Naive thymus-derived CD4-positive, alpha-beta T cell (primary cell): ENCODE data around the gene LYPLAL1. TPM values are rescaled to one million over a fixed set of nuclear protein-coding genes. Genes with fewer than 3 reads are reported as not detected.

Experiments
- ATAC-seq: fragments of 150-1000 bp; cut with Tn5 transposase; 2 replicates; pipeline ENCODE4 v1.10.0; 2021; ENCODE audit warnings: mild to moderate bottlenecking, moderate library complexity
- CTCF ChIA-PET: fragments of 350-600 bp; sonication (Branson Sonifier 250); formaldehyde crosslinking; loops from one replicate; lab custom pipeline; 2021; ENCODE audit warnings: antibody characterized with exemption; lab: Charles Lee
- POLR2A ChIA-PET: fragments of 350-600 bp; sonication (Branson Sonifier 250); formaldehyde crosslinking; loops from one replicate; lab custom pipeline; 2021; ENCODE audit warnings: antibody characterized with exemption, inconsistent platforms; lab: Charles Lee
- DNase-seq, 9 donors: peaks; one replicate each; pipeline versions ENCODE4 v3.0.0 to v3.0.0-alpha.2; 2020 to 2022; ENCODE audit warnings: mixed read lengths in 1 of 9
- H3K27ac ChIP-seq: one replicate; pipeline ENCODE4 v1.7.0; 2013; ENCODE audit warnings: mild to moderate bottlenecking, low read depth, low read length, moderate library complexity
- H3K27me3 ChIP-seq, 2 donors: one replicate each; pipeline ENCODE4 v1.7.0; 2013; ENCODE audit warnings: low read length in 2 of 2, mild to moderate bottlenecking in 2 of 2, moderate library complexity in 2 of 2; ENCODE audit not compliant: control insufficient read depth in 2 of 2, insufficient read depth in 2 of 2
- H3K36me3 ChIP-seq, 3 experiments: 1 replicate in 2 of 3; 2 replicates in 1 of 3; pipeline ENCODE4 v1.7.0; 2013; ENCODE audit warnings: low read length in 3 of 3, mild to moderate bottlenecking in 3 of 3, moderate library complexity in 1 of 3; ENCODE audit not compliant: insufficient read depth in 3 of 3, control insufficient read depth in 2 of 3
- H3K4me1 ChIP-seq, 2 donors: one replicate each; pipeline ENCODE4 v1.7.0; 2013; ENCODE audit warnings: low read length in 2 of 2, mild to moderate bottlenecking in 2 of 2, moderate library complexity in 1 of 2; ENCODE audit not compliant: control insufficient read depth in 2 of 2, insufficient read depth in 2 of 2
- H3K4me3 ChIP-seq: 2 replicates; pipeline ENCODE4 v1.7.0; 2013; ENCODE audit warnings: mild to moderate bottlenecking, low read length
- H3K9me3 ChIP-seq, 3 experiments: 1 replicate in 2 of 3; 2 replicates in 1 of 3; pipeline ENCODE4 v1.7.0; 2013; ENCODE audit warnings: low read length in 3 of 3; ENCODE audit not compliant: control insufficient read depth in 2 of 3
- H3K27ac Mint-ChIP-seq, 9 donors: one replicate each; pipeline ENCODE4 v1.8.0; 2020 to 2022; ENCODE audit warnings: mixed read lengths in 9 of 9, mild to moderate bottlenecking in 8 of 9, moderate library complexity in 5 of 9, inconsistent platforms in 2 of 9
- H3K27me3 Mint-ChIP-seq, 5 donors: one replicate each; pipeline ENCODE4 v1.8.0; 2021 to 2022; ENCODE audit warnings: mixed read lengths in 5 of 5, mild to moderate bottlenecking in 1 of 5
- H3K36me3 Mint-ChIP-seq, 5 donors: one replicate each; pipeline ENCODE4 v1.8.0; 2020 to 2022; ENCODE audit warnings: mixed read lengths in 5 of 5, mild to moderate bottlenecking in 3 of 5, inconsistent platforms in 1 of 5
- H3K4me1 Mint-ChIP-seq, 7 donors: one replicate each; pipeline ENCODE4 v1.8.0; 2020 to 2022; ENCODE audit warnings: mixed read lengths in 7 of 7, mild to moderate bottlenecking in 3 of 7, inconsistent platforms in 1 of 7
- H3K4me3 Mint-ChIP-seq, 10 donors: one replicate each; pipeline ENCODE4 v1.8.0; 2020 to 2022; ENCODE audit warnings: mild to moderate bottlenecking in 10 of 10, mixed read lengths in 10 of 10, moderate library complexity in 6 of 10, inconsistent platforms in 2 of 10
- H3K9me3 Mint-ChIP-seq, 11 donors: one replicate each; pipeline ENCODE4 v1.8.0; 2020 to 2022; ENCODE audit warnings: mixed read lengths in 11 of 11, mild to moderate bottlenecking in 4 of 11, inconsistent platforms in 1 of 11, moderate library complexity in 1 of 11
- intact Hi-C, 2 donors: fragments of 100-400 bp; cut with micrococcal nuclease; formaldehyde crosslinking; loops; one replicate each; pipeline ENCODE4 v1.15.1; 2023
- polyA plus RNA-seq, 2 donors: library from polyadenylated mRNA; unstranded; fragments of 300-500 nt; fragmentation: Illumina TruSeq; gene quantifications; one replicate each; pipeline ENCODE4 v1.2.3, GENCODE V29; 2021
- total RNA-seq, 6 experiments: library from RNA in 5 of 6; stranded (reverse) in 5 of 6; gene quantifications; 1 replicate in 5 of 6; 2 replicates in 1 of 6; pipeline ENCODE4 v1.2.3 and lab custom pipeline; 2021 to 2026

LYPLAL1 gene
- total and polyA plus RNA-seq, 7 experiments from 2014 or later = 12.2 to 33.0 (median 20.9) TPM

DNA sequence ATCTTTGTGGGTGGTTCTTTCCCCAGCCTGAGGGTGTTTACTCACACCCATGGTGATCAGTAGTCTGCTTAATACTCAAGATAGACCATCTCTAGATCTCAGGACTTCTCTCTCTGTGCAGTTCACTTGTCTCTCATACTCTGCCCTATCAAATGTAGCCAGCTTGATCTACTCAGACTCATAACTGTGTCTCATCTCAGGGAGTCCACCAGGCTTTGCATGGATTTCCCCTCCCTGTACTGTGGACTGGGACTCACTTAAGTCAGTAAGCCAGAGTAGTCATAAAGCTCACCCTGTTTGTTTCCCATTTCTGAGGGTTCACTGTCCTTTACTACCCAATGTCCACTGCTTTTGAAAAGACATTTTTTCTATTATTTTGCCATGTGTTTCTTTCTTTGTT is 41.8 kb downstream of the LYPLAL1 start:
- intact Hi-C loops = no loop called here

DNA sequence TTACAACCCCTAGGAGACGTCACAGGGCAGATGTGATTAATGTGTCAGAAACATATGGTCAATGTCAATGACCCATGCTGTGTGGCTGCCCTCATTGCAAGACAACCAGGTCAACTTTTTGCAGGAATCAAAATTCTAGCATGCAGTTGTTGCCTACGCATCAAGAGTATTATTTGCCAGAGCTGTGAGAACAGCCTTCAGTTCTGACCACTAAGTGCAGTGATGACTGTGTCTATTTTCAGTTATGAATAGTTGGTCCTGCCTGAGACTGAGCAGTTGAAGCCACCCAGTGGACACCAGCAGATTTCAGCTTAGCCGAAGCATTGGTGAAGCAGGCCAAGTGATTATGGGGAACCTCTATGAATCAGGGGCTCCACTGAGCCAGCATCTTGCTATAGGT is 47.3 kb downstream of the LYPLAL1 start:
- DNase-seq (no peak), ATAC-seq (no peak)
- Mint-ChIP-seq H3K4me1 (no peaks in the 10 kb centered on the region), H3K36me3 (peaks cover 1 to 53% (median 35%) of the 10 kb centered on the region in 5 donors), H3K27ac (no peak overlapping the region), H3K4me3 (no peak overlapping the region), H3K27me3 (no peaks in the 10 kb centered on the region), H3K9me3 (peaks cover 0 to 5% (median 0%) of the 10 kb centered on the region in 11 donors)
- intact Hi-C loops = no loop called here
- Histone ChIP-seq H3K4me3 (no peak overlapping the region), H3K27ac (no peak overlapping the region), H3K4me1 (no peaks in the 10 kb centered on the region), H3K9me3 (no peaks in the 10 kb centered on the region), H3K27me3 (no peaks in the 10 kb centered on the region), H3K36me3 (no peaks in the 10 kb centered on the region)
- POLR2A ChIA-PET = no interaction called here
- CTCF ChIA-PET = no interaction called here

More for the DNA sequence above, 41.8 kb downstream of the LYPLAL1 start:
- no peak for DNase-seq
- Histone ChIP-seq H3K4me1 (no peaks in the 10 kb centered on the region), H3K4me3 (no peak overlapping the region), H3K9me3 (no peaks in the 10 kb centered on the region), H3K27me3 (no peaks in the 10 kb centered on the region), H3K27ac (no peak overlapping the region), H3K36me3 (peaks cover 0 to 6% (median 0%) of the 10 kb centered on the region in 3 experiments)
- no peak for ATAC-seq
- no peak overlapping the region for H3K27ac Mint-ChIP-seq
- peak overlapping the region in 1 of 10 donors; percentile 9 for H3K4me3 Mint-ChIP-seq
- H3K4me1 Mint-ChIP-seq = peaks cover 0 to 7% (median 0%) of the 10 kb centered on the region in 7 donors
- peaks cover 0 to 4% (median 0%) of the 10 kb centered on the region in 11 donors for H3K9me3 Mint-ChIP-seq
- H3K36me3 Mint-ChIP-seq = peaks cover 4 to 72% (median 53%) of the 10 kb centered on the region in 5 donors
- CTCF ChIA-PET = no interaction called here
- POLR2A ChIA-PET = no interaction called here
- H3K27me3 Mint-ChIP-seq = no peaks in the 10 kb centered on the region

DNA sequence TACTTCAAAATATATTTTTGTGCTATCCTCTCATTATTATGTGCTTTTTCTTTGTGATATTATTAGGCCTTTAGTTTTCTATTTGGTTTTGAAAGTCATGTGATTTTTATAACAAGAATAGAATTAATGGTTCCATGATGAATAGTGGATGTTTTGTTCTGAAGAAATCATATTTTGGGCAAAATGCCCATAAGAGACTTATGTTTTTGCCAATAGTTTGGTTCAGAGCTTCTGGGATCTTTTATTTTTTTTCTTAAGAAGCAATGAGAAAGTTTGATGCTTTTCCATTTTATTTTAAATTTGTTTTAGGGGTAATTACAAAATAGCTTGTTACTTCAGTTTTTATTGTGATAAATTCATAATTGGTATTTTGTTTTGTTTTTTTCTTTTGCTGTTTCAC is 49.8 kb downstream of the LYPLAL1 start:
- Histone ChIP-seq H3K9me3 (no peaks in the 10 kb centered on the region), H3K36me3 (no peaks in the 10 kb centered on the region), H3K27me3 (no peaks in the 10 kb centered on the region), H3K27ac (no peak overlapping the region), H3K4me3 (no peak overlapping the region), H3K4me1 (no peaks in the 10 kb centered on the region)
- H3K4me1 Mint-ChIP-seq = no peaks in the 10 kb centered on the region
- no peak overlapping the region for H3K4me3 Mint-ChIP-seq
- ATAC-seq (no peak), DNase-seq (no peak)
- H3K9me3 Mint-ChIP-seq = peaks cover 0 to 5% (median 0%) of the 10 kb centered on the region in 11 donors
- H3K27ac Mint-ChIP-seq = no peak overlapping the region
- CTCF ChIA-PET = no interaction called here
- no peaks in the 10 kb centered on the region for H3K27me3 Mint-ChIP-seq
- intact Hi-C loops = no loop called here
- POLR2A ChIA-PET = no interaction called here
- H3K36me3 Mint-ChIP-seq = peaks cover 1 to 40% (median 15%) of the 10 kb centered on the region in 5 donors

DNA sequence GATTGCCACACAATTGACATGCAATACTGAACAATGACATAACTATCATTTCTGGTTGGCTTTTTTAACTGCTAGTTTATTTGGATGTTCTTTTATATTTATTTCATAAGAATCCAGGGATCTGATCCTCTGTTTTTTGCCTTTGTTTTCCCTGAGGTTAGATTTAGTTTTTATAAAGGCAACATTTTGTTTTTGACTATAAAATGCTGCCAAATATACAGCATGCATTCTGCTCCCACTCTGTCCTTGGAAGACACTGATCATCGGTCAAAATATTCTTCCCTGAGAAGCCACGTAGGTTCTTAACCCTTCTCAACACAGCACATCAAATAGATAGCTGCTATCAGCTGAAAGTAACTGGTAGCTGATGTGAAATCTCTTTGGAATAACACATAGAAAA is 52.5 kb downstream of the LYPLAL1 start:
- H3K27me3 ChIP-seq = no peaks in the 10 kb centered on the region
- H3K4me1 Mint-ChIP-seq = peaks cover 0 to 2% (median 0%) of the 10 kb centered on the region in 7 donors
- H3K36me3 Mint-ChIP-seq = peaks cover 0 to 48% (median 18%) of the 10 kb centered on the region in 5 donors
- ATAC-seq (no peak), DNase-seq (no peak)
- no peaks in the 10 kb centered on the region for H3K9me3 ChIP-seq
- no peak overlapping the region for H3K27ac ChIP-seq
- no peaks in the 10 kb centered on the region for H3K27me3 Mint-ChIP-seq
- peaks cover 0 to 5% (median 0%) of the 10 kb centered on the region in 11 donors for H3K9me3 Mint-ChIP-seq
- H3K36me3 ChIP-seq = no peaks in the 10 kb centered on the region
- no peak overlapping the region for H3K4me3 Mint-ChIP-seq
- H3K4me3 ChIP-seq = no peak overlapping the region
- ChIA-PET CTCF (no interaction called here), POLR2A (no interaction called here)
- no peak overlapping the region for H3K27ac Mint-ChIP-seq
- intact Hi-C loops = no loop called here
- H3K4me1 ChIP-seq = no peaks in the 10 kb centered on the region

DNA sequence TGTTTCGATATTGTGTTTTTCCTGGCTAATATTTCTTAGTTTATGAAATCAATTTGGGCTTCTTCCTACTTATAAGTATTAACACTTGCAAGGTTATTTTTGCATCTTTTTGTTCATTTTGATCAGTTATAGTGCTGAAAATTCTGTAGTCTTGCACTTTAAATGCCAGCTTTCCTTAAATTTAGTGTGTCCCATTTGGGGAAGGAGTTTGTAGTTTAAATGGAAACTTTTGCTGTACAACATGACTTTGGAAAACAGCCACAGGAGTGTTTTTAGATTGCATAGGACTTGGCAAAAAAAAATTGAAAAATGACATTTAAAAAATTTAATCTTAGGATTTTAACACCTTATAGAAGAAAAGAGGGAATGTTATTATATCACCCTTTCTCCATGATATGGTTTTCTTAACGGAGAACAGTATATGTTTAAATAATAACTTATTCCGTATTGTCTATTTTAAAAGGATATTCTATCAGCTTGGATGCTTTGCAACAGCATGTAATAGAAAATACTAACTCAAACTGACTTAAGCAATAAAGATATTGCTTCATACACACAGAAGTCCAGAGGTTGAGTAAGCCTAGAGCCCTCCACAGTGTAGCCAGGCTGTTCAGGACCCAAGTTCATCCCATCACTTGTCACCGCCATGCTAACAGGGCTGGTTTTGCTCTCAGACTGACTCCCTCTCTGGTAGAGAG is 53.8 kb downstream of the LYPLAL1 start:
- intact Hi-C loops = no loop called here
- Mint-ChIP-seq H3K36me3 (peaks cover 0 to 43% (median 15%) of the 10 kb centered on the region in 5 donors), H3K9me3 (peaks cover 0 to 5% (median 0%) of the 10 kb centered on the region in 11 donors), H3K4me3 (no peak overlapping the region), H3K27ac (no peak overlapping the region), H3K4me1 (peaks cover 0 to 2% (median 0%) of the 10 kb centered on the region in 7 donors), H3K27me3 (no peaks in the 10 kb centered on the region)
- ChIA-PET POLR2A (no interaction called here), CTCF (no interaction called here)
- Histone ChIP-seq H3K27ac (no peak overlapping the region), H3K9me3 (no peaks in the 10 kb centered on the region), H3K36me3 (no peaks in the 10 kb centered on the region), H3K4me1 (no peaks in the 10 kb centered on the region), H3K27me3 (no peaks in the 10 kb centered on the region), H3K4me3 (no peak overlapping the region)
- DNase-seq (no peak), ATAC-seq (no peak)

DNA sequence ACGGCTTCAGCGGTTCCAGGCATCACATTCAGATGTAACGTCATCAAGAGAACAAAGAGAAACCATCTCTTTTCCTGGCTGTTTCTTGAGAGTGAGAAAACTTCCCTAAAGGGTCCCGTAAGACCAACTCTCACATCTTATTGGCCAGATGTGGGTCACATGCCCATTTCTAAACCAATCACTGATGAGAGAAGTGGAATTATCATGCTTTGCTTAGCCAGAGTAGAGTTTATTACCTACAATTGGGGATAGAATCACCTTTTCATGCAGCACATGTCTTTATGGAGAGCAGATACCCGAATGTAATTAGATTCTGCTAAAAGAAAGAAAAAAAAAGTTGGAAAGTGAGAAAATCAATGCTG is 54.4 kb downstream of the LYPLAL1 start:
- H3K9me3 ChIP-seq = no peaks in the 10 kb centered on the region
- Mint-ChIP-seq H3K27me3 (no peaks in the 10 kb centered on the region), H3K36me3 (peaks cover 0 to 40% (median 10%) of the 10 kb centered on the region in 5 donors), H3K27ac (no peak overlapping the region), H3K4me3 (no peak overlapping the region), H3K4me1 (peaks cover 0 to 2% (median 0%) of the 10 kb centered on the region in 7 donors), H3K9me3 (peaks cover 0 to 5% (median 0%) of the 10 kb centered on the region in 11 donors)
- ChIA-PET CTCF (no interaction called here), POLR2A (no interaction called here)
- DNase-seq (no peak), ATAC-seq (no peak)
- no peaks in the 10 kb centered on the region for H3K27me3 ChIP-seq
- H3K4me1 ChIP-seq = no peaks in the 10 kb centered on the region
- H3K4me3 ChIP-seq = no peak overlapping the region
- no peak overlapping the region for H3K27ac ChIP-seq
- H3K36me3 ChIP-seq = no peaks in the 10 kb centered on the region
- intact Hi-C loops = no loop called here

DNA sequence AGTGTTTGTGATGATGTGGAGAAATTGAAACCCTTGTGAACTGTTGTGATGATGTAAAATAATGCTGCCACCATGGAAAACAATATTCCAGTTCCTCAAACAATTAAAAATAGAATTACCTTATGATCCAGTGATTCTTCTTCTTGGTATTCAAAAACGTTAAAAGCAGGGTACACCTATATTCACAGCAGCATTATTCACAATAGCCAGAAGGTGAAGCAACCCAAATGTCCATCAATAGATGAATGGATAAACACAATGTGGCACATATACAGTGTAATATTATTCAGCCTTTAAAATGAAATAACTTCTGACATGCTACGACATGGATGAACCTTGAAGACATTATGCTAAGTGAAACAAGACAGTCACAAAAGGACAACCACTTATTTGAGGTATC is 59.2 kb downstream of the LYPLAL1 start:
- Mint-ChIP-seq H3K4me1 (peaks cover 0 to 2% (median 0%) of the 10 kb centered on the region in 7 donors), H3K36me3 (peaks cover 0 to 14% (median 8%) of the 10 kb centered on the region in 5 donors), H3K4me3 (no peak overlapping the region), H3K27ac (no peak overlapping the region), H3K9me3 (peaks cover 0 to 5% (median 0%) of the 10 kb centered on the region in 11 donors), H3K27me3 (no peaks in the 10 kb centered on the region)
- Histone ChIP-seq H3K9me3 (no peaks in the 10 kb centered on the region), H3K36me3 (no peaks in the 10 kb centered on the region), H3K4me1 (no peaks in the 10 kb centered on the region), H3K27ac (no peak overlapping the region), H3K4me3 (no peak overlapping the region), H3K27me3 (no peaks in the 10 kb centered on the region)
- DNase-seq (no peak), ATAC-seq (no peak)
- ChIA-PET CTCF (no interaction called here), POLR2A (no interaction called here)
- intact Hi-C loops = no loop called here
